Endothelial cell (in vitro differentiated cells): Measurements from ENCODE around the gene STARD3. TPM values are rescaled to one million over a fixed set of nuclear protein-coding genes. Genes with fewer than 3 reads are reported as not detected.

ENCODE experiments used
- DNase-seq: peaks from one replicate; pipeline ENCODE4 v3.0.0; 2021; ENCODE audit warnings: low spot score
- H3K27ac Mint-ChIP-seq: one replicate; pipeline ENCODE4 v1.8.0; 2021; ENCODE audit warnings: mixed read lengths, inconsistent platforms; ENCODE audit not compliant: unreplicated experiment
- H3K27me3 Mint-ChIP-seq: one replicate; pipeline ENCODE4 v1.8.0; 2021; ENCODE audit warnings: mild to moderate bottlenecking, moderate library complexity, mixed read lengths, inconsistent platforms; ENCODE audit not compliant: unreplicated experiment
- H3K36me3 Mint-ChIP-seq: one replicate; pipeline ENCODE4 v1.8.0; 2021; ENCODE audit warnings: mild to moderate bottlenecking, low read depth, mixed read lengths, inconsistent platforms; ENCODE audit not compliant: unreplicated experiment
- H3K4me1 Mint-ChIP-seq: one replicate; pipeline ENCODE4 v1.8.0; 2021; ENCODE audit warnings: mild to moderate bottlenecking, mixed read lengths, inconsistent platforms; ENCODE audit not compliant: unreplicated experiment
- H3K4me3 Mint-ChIP-seq: one replicate; pipeline ENCODE4 v1.8.0; 2021; ENCODE audit warnings: mild to moderate bottlenecking, mixed read lengths, inconsistent platforms; ENCODE audit not compliant: unreplicated experiment
- H3K9me3 Mint-ChIP-seq: one replicate; pipeline ENCODE4 v1.8.0; 2021; ENCODE audit warnings: mixed read lengths, inconsistent platforms; ENCODE audit not compliant: unreplicated experiment
- total RNA-seq: library from RNA; stranded (reverse); fragmentation: NEBNext Ultra II Directional; extraction: Animal tissue kit (Norgen Biotek cat#: 25700); gene quantifications from one replicate; pipeline ENCODE4 v1.2.1, GENCODE V29; 2021; ENCODE audit not compliant: unreplicated experiment
- TF ChIP-seq, protein P1 (sequence below): fragments of 200-600 bp; sonication (generic); IDR thresholded peaks from one replicate; pipeline ENCODE4 v1.5.0; 2021; ENCODE audit warnings: antibody characterized with exemption; ENCODE audit not compliant: unreplicated experiment

Gene STARD3
- total RNA-seq, 1 donor from 2014 or later, result 77.7 TPM

DNA sequence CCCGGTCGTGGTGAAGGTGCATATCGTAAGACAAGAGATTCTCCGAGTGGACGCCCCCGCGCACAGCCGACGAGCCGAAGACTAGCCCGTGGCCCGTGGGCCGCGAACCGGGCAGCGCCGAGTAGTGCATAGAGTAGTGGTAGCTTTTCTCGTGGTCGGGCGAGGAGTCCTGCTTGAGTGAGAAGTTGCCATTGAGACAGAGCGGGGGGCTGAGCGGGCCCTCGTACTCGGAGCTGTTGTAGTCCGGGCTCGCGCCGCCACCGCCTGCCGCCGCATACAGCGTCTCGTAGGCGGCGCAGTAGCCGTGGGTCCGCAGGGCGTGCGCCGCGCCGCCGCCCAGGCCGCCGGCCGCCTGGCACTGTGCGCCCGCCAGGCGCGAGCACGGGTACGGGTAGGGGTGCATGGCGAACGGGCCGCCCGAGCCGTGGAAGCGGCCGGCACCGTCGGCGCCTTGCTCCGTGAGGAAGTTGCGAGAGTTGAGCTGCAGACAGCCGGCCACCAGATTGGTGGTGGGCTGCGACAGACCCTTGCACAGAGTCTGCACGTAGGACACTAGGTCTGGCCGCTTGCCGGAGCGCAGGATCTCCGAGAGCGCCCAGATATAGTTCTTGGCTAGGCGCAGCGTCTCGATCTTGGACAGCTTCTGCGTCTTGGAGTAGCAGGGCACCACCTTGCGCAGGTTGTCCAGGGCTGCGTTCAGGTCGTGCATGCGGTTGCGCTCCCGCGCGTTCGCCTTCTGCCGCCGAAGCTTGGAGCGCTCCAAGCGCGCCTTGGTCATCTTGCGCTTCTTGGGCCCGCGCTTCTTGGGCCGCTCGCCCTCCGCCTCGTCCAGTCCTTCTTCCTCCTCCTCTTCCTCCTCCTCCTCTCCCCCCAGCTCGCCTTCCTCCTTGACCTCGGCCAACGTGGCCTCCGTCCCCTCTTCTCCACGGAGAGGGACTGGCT is 31.2 kb upstream of the STARD3 start:
- Mint-ChIP-seq H3K36me3 (no peaks in the 10 kb centered on the region), H3K4me3 (no peak overlapping the region), H3K9me3 (no peaks in the 10 kb centered on the region), H3K4me1 (peaks cover 5% of the 10 kb centered on the region), H3K27ac (no peak overlapping the region), H3K27me3 (peaks cover 38% of the 10 kb centered on the region)
- TF ChIP-seq, protein P1, sequence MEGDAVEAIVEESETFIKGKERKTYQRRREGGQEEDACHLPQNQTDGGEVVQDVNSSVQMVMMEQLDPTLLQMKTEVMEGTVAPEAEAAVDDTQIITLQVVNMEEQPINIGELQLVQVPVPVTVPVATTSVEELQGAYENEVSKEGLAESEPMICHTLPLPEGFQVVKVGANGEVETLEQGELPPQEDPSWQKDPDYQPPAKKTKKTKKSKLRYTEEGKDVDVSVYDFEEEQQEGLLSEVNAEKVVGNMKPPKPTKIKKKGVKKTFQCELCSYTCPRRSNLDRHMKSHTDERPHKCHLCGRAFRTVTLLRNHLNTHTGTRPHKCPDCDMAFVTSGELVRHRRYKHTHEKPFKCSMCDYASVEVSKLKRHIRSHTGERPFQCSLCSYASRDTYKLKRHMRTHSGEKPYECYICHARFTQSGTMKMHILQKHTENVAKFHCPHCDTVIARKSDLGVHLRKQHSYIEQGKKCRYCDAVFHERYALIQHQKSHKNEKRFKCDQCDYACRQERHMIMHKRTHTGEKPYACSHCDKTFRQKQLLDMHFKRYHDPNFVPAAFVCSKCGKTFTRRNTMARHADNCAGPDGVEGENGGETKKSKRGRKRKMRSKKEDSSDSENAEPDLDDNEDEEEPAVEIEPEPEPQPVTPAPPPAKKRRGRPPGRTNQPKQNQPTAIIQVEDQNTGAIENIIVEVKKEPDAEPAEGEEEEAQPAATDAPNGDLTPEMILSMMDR, result no peak
- no peak for DNase-seq

DNA sequence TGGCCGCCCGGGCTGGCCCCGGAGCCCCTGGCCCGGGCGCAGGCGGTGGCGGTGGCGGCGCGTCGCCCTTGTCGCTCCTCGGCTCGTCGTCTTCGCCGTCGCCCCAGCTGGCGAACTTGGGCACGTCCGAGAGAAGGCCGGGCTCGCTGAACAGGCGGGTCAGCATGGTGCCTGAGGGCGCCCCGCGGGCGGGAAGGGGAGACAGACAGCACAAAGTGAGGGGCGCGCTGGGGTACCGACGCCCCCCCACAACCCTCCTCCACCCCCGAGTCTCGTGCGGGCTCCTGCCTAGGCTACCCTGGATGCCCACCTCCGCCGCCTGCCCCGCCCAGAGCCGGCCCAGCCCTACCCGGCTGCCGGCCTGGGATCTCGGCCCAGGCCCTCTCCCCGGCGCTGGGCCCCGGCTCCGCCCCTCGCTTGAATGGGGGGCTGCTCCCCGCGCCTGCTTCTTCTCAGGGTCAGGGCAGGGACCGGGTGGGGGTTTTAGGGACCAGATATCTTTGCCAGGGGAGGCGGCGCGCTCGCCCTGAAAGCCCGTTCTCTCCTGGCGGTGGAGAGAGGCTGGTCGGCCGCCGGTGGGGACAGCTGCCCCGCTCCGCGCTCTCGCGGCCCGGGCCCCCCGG is 30.4 kb upstream of the STARD3 start:
- peaks cover 3% of the 10 kb centered on the region for H3K36me3 Mint-ChIP-seq
- H3K4me3 Mint-ChIP-seq, result no peak overlapping the region
- H3K9me3 Mint-ChIP-seq, result no peaks in the 10 kb centered on the region
- TF ChIP-seq, protein P1, result no peak
- peaks cover under 1% of the 10 kb centered on the region for H3K4me1 Mint-ChIP-seq
- H3K27me3 Mint-ChIP-seq, result peaks cover 31% of the 10 kb centered on the region
- no peak for DNase-seq
- no peak overlapping the region for H3K27ac Mint-ChIP-seq

DNA sequence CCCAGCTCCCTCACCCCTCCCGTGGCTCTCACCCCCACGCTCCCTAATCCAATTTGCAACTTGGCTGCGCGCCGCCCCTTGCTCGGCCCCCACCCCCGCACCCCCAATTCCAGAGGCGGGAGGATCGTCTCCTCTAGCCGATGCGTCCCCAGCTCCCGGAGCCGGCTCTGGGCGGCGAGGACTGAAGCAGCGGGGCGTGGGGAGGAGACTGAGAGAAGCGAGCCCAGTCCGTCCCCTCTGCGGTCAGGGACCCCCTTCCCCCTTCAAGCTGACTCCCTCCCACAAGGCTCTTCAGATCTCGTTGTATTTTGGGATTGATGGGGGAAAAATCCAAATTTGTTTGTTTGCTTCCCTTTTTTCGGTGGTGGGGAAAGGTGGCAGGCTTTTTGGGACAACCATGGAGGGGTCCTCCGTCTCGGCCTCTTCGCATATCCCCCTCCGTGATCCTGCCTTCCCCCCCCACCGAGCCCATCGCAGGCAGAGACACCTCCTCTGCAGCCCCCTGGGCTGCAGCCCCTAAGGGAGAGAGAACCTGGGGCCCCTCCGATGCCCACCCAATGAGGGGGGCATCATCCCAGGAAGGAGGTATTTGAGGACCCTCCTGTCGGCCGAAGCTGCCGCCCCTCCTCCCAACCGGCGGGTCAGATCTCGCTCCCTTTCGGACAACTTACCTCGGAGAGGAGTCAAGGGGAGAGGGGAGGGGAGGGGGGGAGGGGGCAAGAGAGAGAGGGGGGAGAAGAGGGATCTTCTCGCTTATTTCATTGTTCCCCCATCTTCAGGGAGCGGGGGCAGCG is 29.7 kb upstream of the STARD3 start:
- Mint-ChIP-seq H3K27ac (no peak overlapping the region), H3K4me3 (no peak overlapping the region), H3K36me3 (peaks cover 3% of the 10 kb centered on the region), H3K4me1 (no peaks in the 10 kb centered on the region), H3K27me3 (peaks cover 24% of the 10 kb centered on the region), H3K9me3 (no peaks in the 10 kb centered on the region)
- no peak for DNase-seq
- TF ChIP-seq, protein P1, result no peak

DNA sequence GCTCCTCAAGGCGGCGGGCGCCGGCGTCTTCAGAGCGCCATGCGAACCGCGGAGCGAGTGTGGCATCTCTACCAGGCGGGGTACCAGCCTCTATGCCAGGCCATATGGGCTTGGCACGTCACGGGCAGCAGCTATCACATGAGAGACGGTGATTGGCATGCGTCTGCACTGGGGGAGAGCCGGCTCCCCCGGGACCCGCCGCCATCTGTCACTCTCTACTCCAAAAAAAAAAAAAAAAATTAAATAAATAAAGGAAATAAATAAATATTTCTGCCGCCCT is 29.2 kb upstream of the STARD3 start, which contains the start of gene NEUROD2:
TSS of gene NEUROD2 (minus strand) at position 70 of the 280 bp plus-strand sequence. CDS start 1,321 bp downstream, outside the sequence.
- H3K4me3 Mint-ChIP-seq, result no peak within 1 kb of the TSS
- TF ChIP-seq, protein P1, result no peak
- DNase-seq, result no peak
- no peaks in the 10 kb centered on the region for H3K9me3 Mint-ChIP-seq
- H3K27me3 Mint-ChIP-seq, result peaks cover 20% of the 10 kb centered on the region
- H3K27ac Mint-ChIP-seq, result no peak within 1 kb of the TSS
- H3K4me1 Mint-ChIP-seq, result no peaks in the 10 kb centered on the region
- peaks cover 3% of the 10 kb centered on the region for H3K36me3 Mint-ChIP-seq
